ENCODE results near the gene NES.

NES gene

GRCh38 chr1:156624814-156625435 is 52.3 kb downstream of the NES start:
- no peaks in the 10 kb centered on the region for H3K4me1 ChIP-seq (ENCODE audit: control insufficient read depth, insufficient read depth, low read length)
- ChIA-PET POLR2A (interaction anchor here (0.6 to 2.1 kb wide), 12 partner anchors 9 to 101 kb away, joined by 3 to 11 read pairs (median 5); partner anchors contain the start of gene CRABP2), CTCF (interaction anchor here (0.5 to 14.1 kb wide), 24 partner anchors 9 to 1170 kb away, joined by 3 to 294 read pairs (median 7); partner anchors contain the start of genes BCAN and NES)
- no peaks in the 10 kb centered on the region for H3K9me3 ChIP-seq (ENCODE audit: control insufficient read depth, insufficient read depth, low read depth, low read length)
- H3K4me3 ChIP-seq (ENCODE audit: low read depth, low read length) = peak overlapping the region; percentile 35
- no peak overlapping the region; the same call in 1 of the 2 replicates for H3K27ac ChIP-seq (ENCODE audit: extremely low read depth, low read depth, low read length)
- no peaks in the 10 kb centered on the region for H3K36me3 ChIP-seq (ENCODE audit: control insufficient read depth in 2 of 2, insufficient read depth in 1 of 2, low read length in 2 of 2)
- TF ChIP-seq ZNF302 (tag by site-specific recombination; IDR thresholded peaks at IDR 0.05; ENCODE audit: low read depth) (no peak), ZNF610 (tag by site-specific recombination; IDR thresholded peaks at IDR 0.05; ENCODE audit: borderline replicate concordance) (no peak), ZEB2 (tag by site-specific recombination; IDR thresholded peaks at IDR 0.05) (no peak), ZNF76 (tag by site-specific recombination; IDR thresholded peaks at IDR 0.05; ENCODE audit: borderline replicate concordance, low read depth) (no peak; the same call in 1 of the 2 replicates), HIC1 (tag by site-specific recombination; IDR thresholded peaks at IDR 0.05) (peak; percentile 71; the same call in 1 of the 2 replicates), ZNF777 (tag by site-specific recombination; IDR thresholded peaks at IDR 0.05; ENCODE audit: borderline replicate concordance) (peak; percentile 79; the same call in 1 of the 2 replicates), ZNF423 (tag by site-specific recombination; IDR thresholded peaks at IDR 0.05) (peak; percentile 79), KLF8 (tag by site-specific recombination; IDR thresholded peaks at IDR 0.05) (peak; percentile 40; the same call in 1 of the 2 replicates), ZNF792 (tag by site-specific recombination; IDR thresholded peaks at IDR 0.05) (0 out of 2 replicates have a peak, but pooled peaks have one; percentile 32), ELK4 (IDR thresholded peaks at IDR 0.05; ENCODE audit: borderline replicate concordance, low read depth, low read length) (no peak), ZBTB10 (tag by site-specific recombination; IDR thresholded peaks at IDR 0.05) (peak; percentile 42), ZNF585B (tag by site-specific recombination; IDR thresholded peaks at IDR 0.05) (no peak), EGR2 (tag by site-specific recombination; IDR thresholded peaks at IDR 0.05; ENCODE audit: low read depth) (peak; percentile 52; the same call in 1 of the 2 replicates), GLIS1 (tag by site-specific recombination; IDR thresholded peaks at IDR 0.05) (peak; percentile 95), ZBTB20 (tag by site-specific recombination; IDR thresholded peaks at IDR 0.05) (0 out of 2 replicates have a peak, but pooled peaks have one; percentile 29), SCRT2 (tag by site-specific recombination; IDR thresholded peaks at IDR 0.05) (0 out of 2 replicates have a peak, but pooled peaks have one; percentile 12), PRDM10 (tag by site-specific recombination; IDR thresholded peaks at IDR 0.05) (no peak), SP3 (tag by site-specific recombination; IDR thresholded peaks at IDR 0.05) (peak; percentile 43), ZNF2 (tag by site-specific recombination; IDR thresholded peaks at IDR 0.05) (peak; percentile 23; the same call in 1 of the 2 replicates), ZNF514 (tag by site-specific recombination; IDR thresholded peaks at IDR 0.05) (no peak), SP2 (tag by site-specific recombination; IDR thresholded peaks at IDR 0.05) (peak; percentile 9; the same call in 1 of the 2 replicates), ZNF692 (tag by site-specific recombination; IDR thresholded peaks at IDR 0.05) (0 out of 2 replicates have a peak, but pooled peaks have one; percentile 7), ZNF843 (tag by site-specific recombination; IDR thresholded peaks at IDR 0.05) (no peak), ZNF341 (tag by site-specific recombination; IDR thresholded peaks at IDR 0.05; ENCODE audit: low read depth) (no peak)

Measured in HEK293 (cell line).